K562 (cell line): ENCODE results near the gene IL31. TPM values are rescaled to one million over a fixed set of nuclear protein-coding genes. Genes with fewer than 3 reads are reported as not detected.
A peak's percentile ranks its signal among the peaks of the same experiment; 100 is the strongest.

Experiments
- ATAC-seq: fragments of 200-7000 bp; cut with Tn5 transposase; 3 replicates; pipeline ENCODE4 v1.9.1; 2020; ENCODE audit warnings: moderate library complexity
- BruUV-seq: library from RNA; stranded (reverse); fragments of 400-500 nt; replicated peaks from 2 replicates; lab custom pipeline; 2021; lab: Mats Ljungman, UMichigan
- CTCF ChIA-PET: fragments of 300-600 bp; formaldehyde crosslinking; extraction: SDS; loops from one replicate; lab custom pipeline; 2021; ENCODE audit warnings: low intra/inter-chr PET ratio; lab: Yijun Ruan, JAX
- POLR2A ChIA-PET: fragments of 300-600, 350-650 bp; sonication (Branson Sonifier 250); formaldehyde crosslinking; extraction: SDS; loops from one replicate; lab custom pipeline; 2021; ENCODE audit warnings: antibody characterized with exemption, inconsistent platforms; lab: Yijun Ruan, JAX
- DNase-seq, 4 experiments: peaks; one replicate each; pipeline versions ENCODE4 v3.0.0 to v3.0.0-alpha.2; 2011 to 2018; ENCODE audit warnings: low spot score in 3 of 4, mixed read lengths in 3 of 4; ENCODE audit errors: extremely low read depth in 1 of 4
- FAIRE-seq: peaks from 2 replicates; lab custom pipeline; 2011; peaks lifted over from hg19 to GRCh38; lab: Jason Lieb, UNC
- H2AFZ ChIP-seq: 2 replicates; pipeline ENCODE4 v1.6.0; 2011; ENCODE audit warnings: low read depth, low read length, control low read depth, inconsistent platforms
- H3K27ac ChIP-seq: fragments of 200-600 bp; 3 replicates; pipeline ENCODE4 v1.8.0; 2011; ENCODE audit warnings: low read depth, mild to moderate bottlenecking, control low read depth, inconsistent platforms, low read length, moderate library complexity, mixed read lengths; ENCODE audit errors: extremely low read depth
- H3K27me3 ChIP-seq, 2 experiments: fragments of 300-600 bp in 1 of 2; 2 replicates in 1 of 2; 3 replicates in 1 of 2; pipeline versions ENCODE4 v1.6.0 to v1.8.0; 2011; ENCODE audit warnings: inconsistent platforms in 2 of 2, low read length in 2 of 2, mild to moderate bottlenecking in 1 of 2, mixed read lengths in 1 of 2, moderate library complexity in 1 of 2; ENCODE audit not compliant: control insufficient read depth in 2 of 2, insufficient read depth in 2 of 2
- H3K36me3 ChIP-seq: fragments of 300-600 bp; 3 replicates; pipeline ENCODE4 v1.8.0; 2011; ENCODE audit warnings: mild to moderate bottlenecking, low read length, inconsistent platforms; ENCODE audit not compliant: control insufficient read depth, insufficient read depth
- H3K4me1 ChIP-seq, 2 experiments: fragments of 200-600 bp in 1 of 2; replicated peaks in 1 of 2; 2 replicates in 1 of 2; 3 replicates in 1 of 2; pipeline versions ENCODE4 v1.5.1 to v1.8.0; 2011; ENCODE audit warnings: inconsistent platforms in 2 of 2, low read length in 2 of 2, mild to moderate bottlenecking in 1 of 2, mixed read lengths in 1 of 2, moderate library complexity in 1 of 2; ENCODE audit not compliant: control insufficient read depth in 2 of 2, insufficient read depth in 2 of 2
- H3K4me2 ChIP-seq: 2 replicates; pipeline ENCODE4 v1.6.1; 2011; ENCODE audit warnings: low read length, control low read depth, inconsistent platforms, mixed read lengths; ENCODE audit not compliant: insufficient read depth
- H3K4me3 ChIP-seq: fragments of 200-600 bp; sonication (generic), shearing (Covaris generic); 2 replicates; pipeline ENCODE4 v1.5.1; 2016; ENCODE audit warnings: control low read depth, inconsistent platforms
- H3K79me2 ChIP-seq: fragments of 200-600 bp; 3 replicates; pipeline ENCODE4 v1.8.0; 2011; ENCODE audit warnings: low read length, inconsistent platforms; ENCODE audit not compliant: control insufficient read depth, insufficient read depth
- H3K9ac ChIP-seq, 2 experiments: 2 replicates each; pipeline versions ENCODE4 v1.6.0 to v1.6.1; 2011; ENCODE audit warnings: low read depth in 2 of 2, low read length in 2 of 2, control low read depth in 1 of 2, inconsistent platforms in 1 of 2, mild to moderate bottlenecking in 1 of 2, mixed read lengths in 1 of 2; ENCODE audit not compliant: insufficient read depth in 1 of 2
- H3K9me1 ChIP-seq: one replicate; pipeline ENCODE4 v1.6.0; 2011; ENCODE audit warnings: inconsistent platforms, mild to moderate bottlenecking, low read length, moderate library complexity; ENCODE audit not compliant: control insufficient read depth, insufficient read depth
- H3K9me3 ChIP-seq: replicated peaks from 2 replicates; pipeline ENCODE4 v1.5.1; 2011; ENCODE audit warnings: low read depth, low read length, inconsistent platforms; ENCODE audit not compliant: control insufficient read depth, insufficient read depth
- H4K20me1 ChIP-seq: replicated peaks from 2 replicates; pipeline ENCODE4 v1.6.1; 2011; ENCODE audit warnings: low read length, inconsistent platforms, mixed read lengths; ENCODE audit not compliant: control insufficient read depth, insufficient read depth
- PCBP1 ChIP-seq: fragments of 200-400 bp; formaldehyde crosslinking; IDR thresholded peaks from 2 replicates; pipeline ENCODE4 v1.6.1; 2018; ENCODE audit warnings: mild to moderate bottlenecking, low read depth, low read length; ENCODE audit not compliant: poor library complexity, severe bottlenecking
- POLR2G ChIP-seq: fragments of 200-400 bp; formaldehyde crosslinking; IDR thresholded peaks from 2 replicates; pipeline ENCODE4 v1.6.1; 2017; ENCODE audit warnings: low read depth, mild to moderate bottlenecking, antibody characterized with exemption, low read length, moderate library complexity
- RBM22 ChIP-seq: fragments of 200-400 bp; formaldehyde crosslinking; IDR thresholded peaks from 2 replicates; pipeline ENCODE4 v1.6.1; 2018; ENCODE audit warnings: low read length, low read depth; ENCODE audit not compliant: poor library complexity, severe bottlenecking
- RBM34 ChIP-seq: fragments of 200-400 bp; formaldehyde crosslinking; IDR thresholded peaks from 2 replicates; pipeline ENCODE4 v1.6.1; 2018; ENCODE audit warnings: low read length, borderline replicate concordance; ENCODE audit not compliant: insufficient read depth
- ZBTB7A ChIP-seq: IDR thresholded peaks from 2 replicates; pipeline ENCODE4 v1.6.1; 2011; ENCODE audit warnings: low read depth, mild to moderate bottlenecking, low read length, moderate library complexity, borderline replicate concordance; ENCODE audit not compliant: control insufficient read depth
- WGBS: fragments of 100-300 bp; shearing (Covaris generic); methylation state at CpG from one replicate; pipeline ENCODE4 v1.1.6; 2016; ENCODE audit warnings: low coverage, mixed read lengths; ENCODE audit not compliant: insufficient coverage; ENCODE audit errors: missing lambda C conversion rate; 5-methylcytosine and 5-hydroxymethylcytosine counted together
- in situ Hi-C: fragments of 300-500 bp; cut with MboI; formaldehyde crosslinking; loops from 4 replicates; pipeline ENCODE4 v1.15.0; 2018; ENCODE audit warnings: inconsistent platforms, mixed read lengths
- intact Hi-C: fragments of 100-400 bp; cut with micrococcal nuclease; formaldehyde crosslinking; loops from 2 replicates; pipeline ENCODE4 v1.14.2; 2022
- polyA plus RNA-seq, 8 experiments: library from polyadenylated mRNA; depleted of rRNA in 4 of 8; stranded (reverse) in 5 of 8; unstranded in 3 of 8; fragments of >200 nt; fragmentation: Nextera tagmentation in 2 of 8; fragmentation: Illumina TruSeq in 1 of 8; extraction: Ambion mirVana in 2 of 8; extraction: Trizol in 1 of 8; gene quantifications; 2 replicates each; pipeline versions ENCODE4 v1.2.1 to v1.2.3, GENCODE V29; 2011 to 2014; ENCODE audit warnings: inconsistent platforms in 1 of 8, missing spikeins in 1 of 8
- total RNA-seq, 7 experiments: library from RNA; depleted of rRNA in 6 of 7; stranded (reverse); fragments of >200 nt in 6 of 7; fragmentation: Illumina TruSeq in 2 of 7; extraction: Trizol in 2 of 7; gene quantifications; 2 replicates each; pipeline versions ENCODE4 v1.2.1 to v1.2.3, GENCODE V29; 2011 to 2021; ENCODE audit warnings: low replicate concordance in 1 of 7
- TF ChIP-seq, protein P1 (sequence below): conservative IDR thresholded peaks from 2 replicates; pipeline ENCODE4 v1.6.1; 2011; ENCODE audit warnings: low read depth, mild to moderate bottlenecking, low read length; ENCODE audit not compliant: control insufficient read depth
- TF ChIP-seq, protein P2 (sequence below): fragments of 450-650 bp; formaldehyde crosslinking; IDR thresholded peaks from 2 replicates; pipeline ENCODE4 v1.4.0; 2020; ENCODE audit warnings: mild to moderate bottlenecking, moderate library complexity
- TF ChIP-seq, protein P3 (sequence below): sonication (generic); formaldehyde crosslinking; IDR thresholded peaks from 2 replicates; pipeline ENCODE4 v1.8.1; 2023; ENCODE audit warnings: mild to moderate bottlenecking, missing genetic modification reagents

Gene IL31
- total and polyA plus RNA-seq, 9 of the 15 experiments (the other 6 are each of a cell fraction or from before 2014, with no cell fraction given), result not detected

DNA sequence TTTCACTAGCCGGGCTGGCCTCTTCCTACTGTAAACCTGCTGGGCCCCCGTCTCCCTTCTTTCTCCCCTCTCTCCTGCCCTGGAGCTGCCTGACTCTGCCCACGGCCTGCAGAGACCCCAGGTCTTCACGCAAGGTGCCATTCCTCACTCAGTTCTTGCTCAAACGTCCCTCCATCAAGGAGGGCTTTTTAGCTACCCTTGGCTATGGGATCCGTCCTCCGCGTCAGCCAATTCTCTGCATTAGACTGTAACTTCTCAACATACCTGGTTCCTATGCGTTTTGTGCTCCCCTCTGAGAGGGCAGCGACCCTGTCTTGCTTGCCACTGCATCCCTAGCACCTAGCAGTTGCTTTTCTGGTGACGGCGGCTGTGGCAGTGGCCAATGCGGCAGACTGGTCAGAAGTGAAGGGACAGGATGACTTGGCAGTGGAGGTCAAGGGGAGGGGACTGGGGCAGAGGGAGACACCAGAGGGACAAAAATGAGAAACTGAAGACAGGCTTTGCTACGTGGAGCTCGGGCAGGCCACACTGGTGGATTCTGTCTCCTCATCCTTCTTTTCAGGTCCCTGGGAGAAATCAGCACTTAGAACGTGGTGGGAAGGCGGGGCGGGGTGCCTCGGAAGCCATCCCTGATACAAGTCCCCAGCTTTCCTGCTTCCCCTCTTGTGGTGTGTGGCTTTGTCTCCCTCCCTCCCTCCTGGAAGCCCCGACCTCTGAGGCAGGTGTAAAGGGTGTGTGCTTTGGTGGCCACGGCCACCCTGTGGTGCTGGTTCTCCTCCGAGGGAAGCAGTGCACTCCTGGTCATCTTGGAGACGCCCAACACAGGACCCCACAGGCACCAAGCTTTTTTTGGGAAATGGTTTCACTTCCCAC lies 31.3 kb upstream of the IL31 start (continued):
- TF ChIP-seq, protein P1, sequence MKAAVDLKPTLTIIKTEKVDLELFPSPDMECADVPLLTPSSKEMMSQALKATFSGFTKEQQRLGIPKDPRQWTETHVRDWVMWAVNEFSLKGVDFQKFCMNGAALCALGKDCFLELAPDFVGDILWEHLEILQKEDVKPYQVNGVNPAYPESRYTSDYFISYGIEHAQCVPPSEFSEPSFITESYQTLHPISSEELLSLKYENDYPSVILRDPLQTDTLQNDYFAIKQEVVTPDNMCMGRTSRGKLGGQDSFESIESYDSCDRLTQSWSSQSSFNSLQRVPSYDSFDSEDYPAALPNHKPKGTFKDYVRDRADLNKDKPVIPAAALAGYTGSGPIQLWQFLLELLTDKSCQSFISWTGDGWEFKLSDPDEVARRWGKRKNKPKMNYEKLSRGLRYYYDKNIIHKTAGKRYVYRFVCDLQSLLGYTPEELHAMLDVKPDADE, result 0 out of 2 replicates have a peak, but pooled peaks have one; percentile 30

DNA sequence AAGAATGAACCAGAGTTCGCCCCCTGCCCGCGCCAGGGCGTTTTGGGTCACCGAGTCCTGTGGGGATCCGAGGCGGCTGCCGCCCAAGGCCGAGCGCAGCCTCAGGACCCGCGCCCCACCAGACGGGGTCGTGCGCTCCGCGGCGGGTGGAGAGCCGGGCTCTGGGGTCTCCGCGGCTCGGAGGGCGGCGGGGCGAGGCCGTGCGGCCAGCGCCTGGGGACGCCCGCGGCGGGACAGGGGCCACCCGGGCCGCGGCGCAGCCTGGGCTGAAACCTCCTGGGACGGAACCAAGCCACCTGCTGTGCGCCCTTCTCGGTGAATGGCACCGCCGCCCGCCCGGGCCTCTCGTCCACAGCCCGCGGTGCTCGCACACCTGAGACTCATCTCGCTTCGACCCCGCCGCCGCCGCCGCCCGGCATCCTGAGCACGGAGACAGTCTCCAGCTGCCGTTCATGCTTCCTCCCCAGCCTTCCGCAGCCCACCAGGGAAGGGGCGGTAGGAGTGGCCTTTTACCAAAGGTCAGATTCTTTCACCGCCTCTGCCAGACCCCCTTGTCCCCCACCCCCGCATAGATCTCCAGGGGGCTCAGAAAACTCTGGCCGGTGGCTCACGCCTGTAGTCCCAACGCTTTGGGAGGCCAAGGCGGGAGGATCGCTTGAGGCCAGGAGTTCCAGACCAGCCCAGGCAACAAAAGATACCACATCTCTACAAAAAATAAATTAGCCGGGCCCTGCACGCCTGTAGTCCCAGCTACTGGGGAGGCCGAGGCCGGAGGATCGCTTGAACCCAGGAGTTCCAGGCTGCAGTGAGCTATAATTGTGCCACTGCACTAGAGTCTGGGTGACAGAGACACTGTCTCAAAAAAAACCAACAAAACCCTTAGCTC lies 30.4 kb upstream of the IL31 start:
- Histone ChIP-seq H2AFZ (no peak overlapping the region), H3K27ac (no peak overlapping the region), H3K36me3 (peaks cover 23% of the 10 kb centered on the region), H3K4me3 (peak overlapping the region; percentile 45; the same call in 1 of the 2 replicates), H3K27me3 (no peaks in the 10 kb centered on the region), H3K4me1 (peaks cover 7 to 59% of the 10 kb centered on the region in 2 experiments; a peak in 3 of 5 replicates), H3K79me2 (no peaks in the 10 kb centered on the region), H3K9me1 (no peaks in the 10 kb centered on the region), H3K4me2 (no peak overlapping the region)
- CTCF ChIA-PET, result no interaction called here
- intact Hi-C loops, result no loop called here
- no TSS peak for BruUV-seq
- DNase-seq (no peak), ATAC-seq (no peak)
- TF ChIP-seq, protein P2, sequence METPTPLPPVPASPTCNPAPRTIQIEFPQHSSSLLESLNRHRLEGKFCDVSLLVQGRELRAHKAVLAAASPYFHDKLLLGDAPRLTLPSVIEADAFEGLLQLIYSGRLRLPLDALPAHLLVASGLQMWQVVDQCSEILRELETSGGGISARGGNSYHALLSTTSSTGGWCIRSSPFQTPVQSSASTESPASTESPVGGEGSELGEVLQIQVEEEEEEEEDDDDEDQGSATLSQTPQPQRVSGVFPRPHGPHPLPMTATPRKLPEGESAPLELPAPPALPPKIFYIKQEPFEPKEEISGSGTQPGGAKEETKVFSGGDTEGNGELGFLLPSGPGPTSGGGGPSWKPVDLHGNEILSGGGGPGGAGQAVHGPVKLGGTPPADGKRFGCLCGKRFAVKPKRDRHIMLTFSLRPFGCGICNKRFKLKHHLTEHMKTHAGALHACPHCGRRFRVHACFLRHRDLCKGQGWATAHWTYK (CRISPR knock-in tag), result no peak
- TF ChIP-seq ZBTB7A (0 out of 2 replicates have a peak, but pooled peaks have one; percentile 5), PCBP1 (peak; percentile 10), RBM22 (peak; percentile 32), POLR2G (peak; percentile 63), RBM34 (no peak)
- TF ChIP-seq, protein P3, sequence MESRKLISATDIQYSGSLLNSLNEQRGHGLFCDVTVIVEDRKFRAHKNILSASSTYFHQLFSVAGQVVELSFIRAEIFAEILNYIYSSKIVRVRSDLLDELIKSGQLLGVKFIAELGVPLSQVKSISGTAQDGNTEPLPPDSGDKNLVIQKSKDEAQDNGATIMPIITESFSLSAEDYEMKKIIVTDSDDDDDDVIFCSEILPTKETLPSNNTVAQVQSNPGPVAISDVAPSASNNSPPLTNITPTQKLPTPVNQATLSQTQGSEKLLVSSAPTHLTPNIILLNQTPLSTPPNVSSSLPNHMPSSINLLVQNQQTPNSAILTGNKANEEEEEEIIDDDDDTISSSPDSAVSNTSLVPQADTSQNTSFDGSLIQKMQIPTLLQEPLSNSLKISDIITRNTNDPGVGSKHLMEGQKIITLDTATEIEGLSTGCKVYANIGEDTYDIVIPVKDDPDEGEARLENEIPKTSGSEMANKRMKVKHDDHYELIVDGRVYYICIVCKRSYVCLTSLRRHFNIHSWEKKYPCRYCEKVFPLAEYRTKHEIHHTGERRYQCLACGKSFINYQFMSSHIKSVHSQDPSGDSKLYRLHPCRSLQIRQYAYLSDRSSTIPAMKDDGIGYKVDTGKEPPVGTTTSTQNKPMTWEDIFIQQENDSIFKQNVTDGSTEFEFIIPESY, result peak; percentile 6; the same call in 1 of the 2 replicates
- TF ChIP-seq, all 486 proteins: peak for 5
- Histone ChIP-seq H3K9ac (peak overlapping the region in 1 of 2 experiments; percentile 89; a peak in 2 of 4 replicates), H3K9me3 (no peaks in the 10 kb centered on the region), H4K20me1 (no peaks in the 10 kb centered on the region; the same call in 1 of the 2 replicates)
- POLR2A ChIA-PET, result interaction anchor here (0.7 to 11.2 kb wide), 8 partner anchors 8 to 66 kb away, joined by 3 to 149 read pairs (median 4); partner anchors contain the start of gene DIABLO
- in situ Hi-C loops, result no loop called here
- no peak for FAIRE-seq
- WGBS, result 93% methylated on average over 17 of the region's 71 CpGs
